WERI-Rb-1 (cell line): Measurements from ENCODE around the gene RFT1.

Experiments
- DNase-seq: peaks from one replicate; pipeline ENCODE4 v3.0.0-alpha.2; 2020
- H3K27ac ChIP-seq: fragments of 250-450 bp; sonication (Bioruptor Pico); 2 replicates; pipeline ENCODE4 v1.5.1; 2020; ENCODE audit warnings: mild to moderate bottlenecking, moderate library complexity
- H3K27me3 ChIP-seq: fragments of 250-450 bp; sonication (Bioruptor Pico); 2 replicates; pipeline ENCODE4 v1.5.1; 2021; ENCODE audit warnings: mild to moderate bottlenecking, low read depth, moderate library complexity; ENCODE audit not compliant: insufficient read depth, severe bottlenecking
- H3K36me3 ChIP-seq: fragments of 250-450 bp; sonication (Bioruptor Pico); 2 replicates; pipeline ENCODE4 v1.5.1; 2020; ENCODE audit warnings: mild to moderate bottlenecking, moderate library complexity
- H3K4me3 ChIP-seq: 2 replicates; pipeline ENCODE4 v1.5.1; 2011; ENCODE audit warnings: low read depth, mild to moderate bottlenecking, control low read depth, low read length
- H3K9me3 ChIP-seq: fragments of 250-450 bp; sonication (Bioruptor Pico); 2 replicates; pipeline ENCODE4 v1.5.1; 2021; ENCODE audit warnings: mild to moderate bottlenecking, moderate library complexity; ENCODE audit not compliant: severe bottlenecking
- TF ChIP-seq, protein P1 (sequence below): IDR thresholded peaks from 2 replicates; pipeline ENCODE4 v1.5.1; 2011; ENCODE audit warnings: low read depth, mild to moderate bottlenecking, control low read depth, inconsistent platforms, low read length

Gene RFT1

DNA sequence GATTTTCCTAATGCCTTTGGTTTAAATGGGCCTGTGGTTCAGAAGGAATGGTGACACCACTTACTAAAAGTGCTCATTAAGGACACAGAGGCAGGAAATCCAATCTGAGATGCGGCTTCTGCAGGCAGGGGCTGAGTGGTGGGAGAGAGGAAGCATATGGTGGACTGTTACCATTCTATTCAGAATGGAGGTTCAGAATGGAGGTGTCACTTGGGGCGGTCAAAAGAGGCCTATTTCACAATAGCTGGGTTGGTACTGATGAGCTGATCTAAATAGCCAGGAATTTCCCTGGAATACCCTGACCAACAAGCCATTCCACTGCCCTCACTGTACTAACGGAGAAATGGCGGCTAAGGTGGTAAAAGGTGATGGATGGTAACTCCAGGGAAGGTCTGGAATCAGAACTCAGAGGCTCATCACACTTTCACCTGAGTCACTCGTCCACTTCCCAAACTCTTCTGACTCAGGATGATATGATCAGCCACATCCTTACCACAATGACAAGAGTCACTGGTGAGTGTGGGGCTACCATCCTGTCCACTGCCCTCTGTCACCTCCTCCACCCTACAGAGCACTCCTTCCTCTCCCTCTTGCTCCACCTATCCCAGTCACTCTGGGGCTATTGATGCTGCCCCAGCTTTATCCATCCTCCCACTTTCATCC is 15.7 kb downstream of the RFT1 start:
- Histone ChIP-seq H3K9me3 (no peaks in the 10 kb centered on the region), H3K36me3 (peaks cover 24% of the 10 kb centered on the region), H3K27ac (0 out of 2 replicates have a peak overlapping the region, but pooled peaks have one; percentile 17), H3K27me3 (no peaks in the 10 kb centered on the region), H3K4me3 (no peak overlapping the region)
- DNase-seq = no peak
- TF ChIP-seq, protein P1, sequence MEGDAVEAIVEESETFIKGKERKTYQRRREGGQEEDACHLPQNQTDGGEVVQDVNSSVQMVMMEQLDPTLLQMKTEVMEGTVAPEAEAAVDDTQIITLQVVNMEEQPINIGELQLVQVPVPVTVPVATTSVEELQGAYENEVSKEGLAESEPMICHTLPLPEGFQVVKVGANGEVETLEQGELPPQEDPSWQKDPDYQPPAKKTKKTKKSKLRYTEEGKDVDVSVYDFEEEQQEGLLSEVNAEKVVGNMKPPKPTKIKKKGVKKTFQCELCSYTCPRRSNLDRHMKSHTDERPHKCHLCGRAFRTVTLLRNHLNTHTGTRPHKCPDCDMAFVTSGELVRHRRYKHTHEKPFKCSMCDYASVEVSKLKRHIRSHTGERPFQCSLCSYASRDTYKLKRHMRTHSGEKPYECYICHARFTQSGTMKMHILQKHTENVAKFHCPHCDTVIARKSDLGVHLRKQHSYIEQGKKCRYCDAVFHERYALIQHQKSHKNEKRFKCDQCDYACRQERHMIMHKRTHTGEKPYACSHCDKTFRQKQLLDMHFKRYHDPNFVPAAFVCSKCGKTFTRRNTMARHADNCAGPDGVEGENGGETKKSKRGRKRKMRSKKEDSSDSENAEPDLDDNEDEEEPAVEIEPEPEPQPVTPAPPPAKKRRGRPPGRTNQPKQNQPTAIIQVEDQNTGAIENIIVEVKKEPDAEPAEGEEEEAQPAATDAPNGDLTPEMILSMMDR = no peak

GRCh38 chr3:53114011-53114400 is 16.2 kb downstream of the RFT1 start:
- 0 out of 2 replicates have a peak overlapping the region, but pooled peaks have one; percentile 39 for H3K27ac ChIP-seq

DNA sequence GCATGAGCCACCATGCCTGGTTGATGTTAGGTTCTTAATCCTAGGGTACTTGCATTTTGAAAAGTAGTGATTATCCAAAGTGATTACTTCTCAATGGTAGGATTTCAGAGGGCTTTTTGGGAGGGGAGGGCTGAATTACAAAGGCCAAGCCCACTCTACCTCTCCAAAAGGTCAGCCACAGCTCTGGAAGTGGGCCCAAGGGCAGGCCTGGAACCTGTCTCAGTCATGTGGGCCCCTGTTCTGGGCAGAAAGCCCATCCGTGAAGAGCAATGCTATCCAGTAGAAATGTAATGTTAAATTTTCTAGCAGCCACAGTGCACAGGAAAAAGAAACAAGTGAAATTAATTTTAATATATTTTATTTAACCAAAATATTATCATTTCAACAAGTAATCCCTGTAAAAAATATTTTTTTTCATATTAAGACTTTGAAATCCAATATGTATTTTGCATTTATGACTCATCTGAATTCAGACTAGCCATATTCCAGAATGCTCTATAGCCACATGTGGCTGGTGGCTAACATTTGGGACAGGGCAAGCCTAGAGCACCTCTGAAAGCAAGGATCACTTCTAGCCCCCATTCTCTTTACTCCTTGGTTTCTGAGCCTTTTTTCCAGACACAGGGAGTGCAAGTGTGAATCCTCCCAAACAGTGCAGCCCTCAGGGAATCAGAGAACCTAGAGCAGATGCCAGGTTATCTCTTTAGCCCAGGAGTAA is 16.8 kb downstream of the RFT1 start:
- H3K4me3 ChIP-seq = no peak overlapping the region
- peaks cover 24% of the 10 kb centered on the region for H3K36me3 ChIP-seq
- peak overlapping the region; percentile 39; the same call in 1 of the 2 replicates for H3K27ac ChIP-seq
- TF ChIP-seq, protein P1 = no peak
- no peak for DNase-seq
- no peaks in the 10 kb centered on the region for H3K27me3 ChIP-seq
- H3K9me3 ChIP-seq = no peaks in the 10 kb centered on the region

More at GRCh38 chr3:53114011-53114400, 16.2 kb downstream of the RFT1 start:
- H3K4me3 ChIP-seq = no peak overlapping the region
- H3K27me3 ChIP-seq = no peaks in the 10 kb centered on the region
- TF ChIP-seq, protein P1 = peak; percentile 95
- H3K36me3 ChIP-seq = peaks cover 27% of the 10 kb centered on the region
- H3K9me3 ChIP-seq = no peaks in the 10 kb centered on the region
- peak; percentile 85 for DNase-seq

DNA sequence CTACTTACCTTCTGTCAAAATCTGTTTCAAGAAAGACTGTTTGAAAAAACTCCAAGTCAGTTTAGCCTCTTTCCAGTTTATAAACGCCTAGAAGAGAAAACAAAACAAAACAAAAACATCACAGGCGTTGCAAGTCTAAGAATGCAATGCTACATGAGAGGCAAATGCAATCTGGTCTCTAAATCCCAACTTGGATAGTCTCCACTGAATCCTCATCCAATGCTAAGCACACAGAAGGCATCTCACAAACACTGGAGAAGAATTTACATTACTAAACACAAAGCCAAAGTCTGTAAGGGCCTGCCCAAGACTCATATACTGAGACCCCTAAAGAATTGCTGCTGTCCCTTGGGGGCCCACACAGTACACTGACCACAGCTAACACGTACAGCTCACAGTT is 18.4 kb downstream of the RFT1 start:
- peaks cover 10% of the 10 kb centered on the region for H3K36me3 ChIP-seq
- H3K27ac ChIP-seq = no peak overlapping the region
- no peak for DNase-seq
- no peaks in the 10 kb centered on the region for H3K9me3 ChIP-seq
- H3K4me3 ChIP-seq = no peak overlapping the region
- no peaks in the 10 kb centered on the region for H3K27me3 ChIP-seq
- TF ChIP-seq, protein P1 = no peak

- Histone ChIP-seq H3K9me3 (no peaks in the 10 kb centered on the region), H3K27me3 (no peaks in the 10 kb centered on the region), H3K27ac (no peak overlapping the region), H3K36me3 (peaks cover 6% of the 10 kb centered on the region), H3K4me3 (no peak overlapping the region)
- TF ChIP-seq, protein P1 = peak; percentile 83
- DNase-seq = peak; percentile 77
These were observed 20.1 kb downstream of the RFT1 start for GRCh38 chr3:53109891-53110771.
